ENCODE data around the gene KCNE1.

GRCh38 chr21:34557261-34557660, 45.3 kb upstream of the KCNE1 start:
- TF ChIP-seq CTCF (conservative IDR thresholded peaks at IDR 0.05 in 1 of 2, IDR thresholded peaks at IDR 0.05 in 1 of 2; ENCODE audit: low read depth in 1 of 2, low read length in 2 of 2) = no peak
- no peak for TF ChIP-seq EZH2 (IDR thresholded peaks at IDR 0.05; ENCODE audit: low read length, missing control alignments)

Measured in fibroblast of lung (primary cell).